ENCODE measurements around the gene F11R.

F11R gene

DNA sequence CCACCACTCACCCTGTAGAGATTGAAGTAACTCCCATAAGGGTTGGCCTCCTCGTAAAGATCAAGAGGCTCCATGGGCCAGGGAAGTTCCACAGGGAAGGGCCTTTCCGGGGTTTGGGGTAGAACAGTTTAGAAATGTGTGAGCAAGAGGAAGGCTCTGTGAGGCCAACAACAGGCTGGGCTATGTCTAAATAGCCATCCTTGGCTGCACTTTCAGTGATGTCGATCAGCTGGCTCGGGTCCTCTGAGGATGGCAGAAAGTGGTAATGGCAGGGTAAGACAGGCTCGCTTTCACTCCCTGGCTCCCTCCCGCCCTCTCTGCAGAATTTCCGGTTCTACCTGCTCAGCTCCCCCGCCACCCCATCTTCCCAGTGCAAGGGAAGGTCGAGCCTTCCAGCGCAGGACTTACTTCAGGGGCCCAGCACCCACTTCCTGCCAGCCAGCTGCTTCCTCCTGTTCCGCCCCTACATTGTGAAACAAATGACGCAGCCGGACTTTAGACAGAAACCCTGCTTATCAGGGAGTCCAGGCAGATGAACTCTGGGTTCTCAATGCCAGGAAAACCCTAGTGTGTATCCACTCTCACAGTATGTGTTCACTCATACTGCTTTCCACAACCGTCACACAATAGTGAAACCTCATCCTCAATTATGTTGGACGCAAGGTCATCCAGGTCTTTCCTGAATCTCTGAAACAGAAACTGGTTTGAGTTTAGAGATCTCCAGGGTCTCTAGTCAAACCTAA, 7.3 kb downstream of the F11R start:
- DNase-seq (ENCODE audit: low read depth, low spot score) = no peak
- peaks cover 18% of the 10 kb centered on the region for H3K4me1 ChIP-seq (ENCODE audit: insufficient read depth, insufficient read length)
- H3K36me3 ChIP-seq (ENCODE audit: insufficient read depth, insufficient read length, low read length) = peaks cover 12% of the 10 kb centered on the region
- H3K4me3 ChIP-seq (ENCODE audit: insufficient read length, low read depth) = no peak overlapping the region
- peak overlapping the region; percentile 13 for H3K9ac ChIP-seq (ENCODE audit: insufficient read length, low read depth)
- H3K27me3 ChIP-seq (ENCODE audit: insufficient read depth, insufficient read length) = no peaks in the 10 kb centered on the region
- H3K9me3 ChIP-seq (ENCODE audit: insufficient read depth, low read length) = no peaks in the 10 kb centered on the region
- TF ChIP-seq SUZ12 (IDR thresholded peaks at IDR 0.05; ENCODE audit: extremely low read depth, insufficient read depth, insufficient read length) = no peak

DNA sequence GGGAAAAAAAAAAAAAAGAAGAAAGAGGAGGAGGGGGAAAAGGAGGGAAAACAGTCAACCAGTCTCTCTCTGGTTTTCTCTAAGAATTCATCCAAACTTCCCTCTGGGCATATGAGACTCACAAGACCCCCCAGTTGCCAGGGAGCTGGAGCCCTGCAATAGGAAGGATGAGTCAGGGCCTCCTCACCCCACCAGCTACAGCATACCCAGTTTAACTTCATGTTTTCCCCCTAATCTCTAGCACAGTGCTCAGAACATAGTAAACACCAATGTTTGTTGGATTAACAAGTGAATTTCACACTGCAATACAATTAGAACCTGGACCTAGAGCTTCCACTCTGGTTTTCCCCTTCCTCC, 7.8 kb downstream of the F11R start:
- Histone ChIP-seq H3K27me3 (ENCODE audit: insufficient read depth, insufficient read length) (no peaks in the 10 kb centered on the region), H3K9ac (ENCODE audit: insufficient read length, low read depth) (peak overlapping the region; percentile 2), H3K36me3 (ENCODE audit: insufficient read depth, insufficient read length, low read length) (peaks cover 12% of the 10 kb centered on the region), H3K9me3 (ENCODE audit: insufficient read depth, low read length) (no peaks in the 10 kb centered on the region), H3K4me1 (ENCODE audit: insufficient read depth, insufficient read length) (peaks cover 12% of the 10 kb centered on the region), H3K4me3 (ENCODE audit: insufficient read length, low read depth) (no peak overlapping the region)
- no peak for TF ChIP-seq ZNF274 (IDR thresholded peaks at IDR 0.05; ENCODE audit: low read depth, low read length)
- TF ChIP-seq YY1 (IDR thresholded peaks at IDR 0.05; ENCODE audit: insufficient read depth, insufficient read length) = no peak
- TF ChIP-seq SUZ12 (IDR thresholded peaks at IDR 0.05; ENCODE audit: extremely low read depth, insufficient read depth, insufficient read length) = no peak
- no peak for DNase-seq (ENCODE audit: low read depth, low spot score)

DNA sequence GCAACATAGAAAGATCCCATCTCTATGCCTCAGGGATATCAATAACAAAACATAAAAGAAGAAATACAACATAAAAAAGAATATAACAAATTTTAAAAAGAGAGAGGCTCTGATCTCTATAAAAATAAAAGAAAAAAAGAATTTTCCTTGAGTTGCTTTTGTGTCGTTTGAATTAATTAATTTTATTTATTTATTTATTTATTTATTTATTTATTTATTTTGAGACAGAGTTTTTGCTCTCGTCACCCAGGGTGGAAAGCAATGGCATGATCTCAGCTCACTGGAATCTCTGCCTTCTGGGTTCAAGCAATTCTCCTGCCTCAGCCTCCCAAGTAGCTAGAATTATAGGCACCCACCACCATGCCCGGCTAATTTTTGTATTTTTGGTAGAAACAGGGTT, 8.5 kb downstream of the F11R start:
- H3K36me3 ChIP-seq (ENCODE audit: insufficient read depth, insufficient read length, low read length) = peaks cover 12% of the 10 kb centered on the region
- H3K4me1 ChIP-seq (ENCODE audit: insufficient read depth, insufficient read length) = peaks cover 7% of the 10 kb centered on the region
- no peaks in the 10 kb centered on the region for H3K27me3 ChIP-seq (ENCODE audit: insufficient read depth, insufficient read length)
- DNase-seq (ENCODE audit: low read depth, low spot score) = no peak
- no peak for TF ChIP-seq SUZ12 (IDR thresholded peaks at IDR 0.05; ENCODE audit: extremely low read depth, insufficient read depth, insufficient read length)
- TF ChIP-seq ZNF274 (IDR thresholded peaks at IDR 0.05; ENCODE audit: low read depth, low read length) = no peak
- TF ChIP-seq YY1 (IDR thresholded peaks at IDR 0.05; ENCODE audit: insufficient read depth, insufficient read length) = no peak
- no peak overlapping the region for H3K4me3 ChIP-seq (ENCODE audit: insufficient read length, low read depth)
- no peak overlapping the region for H3K9ac ChIP-seq (ENCODE audit: insufficient read length, low read depth)
- H3K9me3 ChIP-seq (ENCODE audit: insufficient read depth, low read length) = no peaks in the 10 kb centered on the region

DNA sequence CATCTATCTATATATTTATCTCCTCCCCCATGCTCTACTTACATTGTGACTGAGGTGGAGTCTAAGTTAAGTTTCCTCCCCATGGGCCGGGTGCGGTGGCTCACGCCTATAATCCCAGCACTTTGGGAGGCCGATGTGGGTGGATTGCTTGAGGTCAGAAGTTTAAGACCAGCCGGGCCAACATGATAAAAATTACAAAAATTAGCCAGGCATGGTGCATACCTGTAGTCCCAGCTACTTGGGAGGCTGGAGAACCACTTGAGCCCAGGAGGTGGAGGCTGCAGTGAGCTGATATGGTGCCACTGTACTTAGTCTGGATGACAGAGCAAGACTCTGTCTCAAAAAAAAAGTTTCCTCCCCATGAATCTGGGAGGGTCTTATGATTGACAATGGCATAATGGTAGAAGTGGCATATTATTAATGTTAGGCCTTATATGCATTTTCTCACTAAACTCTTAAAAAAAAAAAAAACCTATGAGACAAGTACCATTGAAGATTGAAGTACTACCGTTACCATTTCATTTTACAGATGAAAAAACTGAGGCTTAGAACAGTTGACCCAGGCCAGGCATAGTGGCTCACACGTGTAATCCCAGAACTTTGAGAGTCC, 11.2 kb downstream of the F11R start:
- Histone ChIP-seq H3K27me3 (ENCODE audit: insufficient read depth, insufficient read length) (no peaks in the 10 kb centered on the region), H3K4me1 (ENCODE audit: insufficient read depth, insufficient read length) (peaks cover 7% of the 10 kb centered on the region), H3K36me3 (ENCODE audit: insufficient read depth, insufficient read length, low read length) (peaks cover 15% of the 10 kb centered on the region), H3K4me3 (ENCODE audit: insufficient read length, low read depth) (no peak overlapping the region), H3K9ac (ENCODE audit: insufficient read length, low read depth) (no peak overlapping the region), H3K9me3 (ENCODE audit: insufficient read depth, low read length) (no peaks in the 10 kb centered on the region)
- no peak for DNase-seq (ENCODE audit: low read depth, low spot score)
- TF ChIP-seq SUZ12 (IDR thresholded peaks at IDR 0.05; ENCODE audit: extremely low read depth, insufficient read depth, insufficient read length) (no peak), ZNF274 (IDR thresholded peaks at IDR 0.05; ENCODE audit: low read depth, low read length) (no peak), YY1 (IDR thresholded peaks at IDR 0.05; ENCODE audit: insufficient read depth, insufficient read length) (no peak)

DNA sequence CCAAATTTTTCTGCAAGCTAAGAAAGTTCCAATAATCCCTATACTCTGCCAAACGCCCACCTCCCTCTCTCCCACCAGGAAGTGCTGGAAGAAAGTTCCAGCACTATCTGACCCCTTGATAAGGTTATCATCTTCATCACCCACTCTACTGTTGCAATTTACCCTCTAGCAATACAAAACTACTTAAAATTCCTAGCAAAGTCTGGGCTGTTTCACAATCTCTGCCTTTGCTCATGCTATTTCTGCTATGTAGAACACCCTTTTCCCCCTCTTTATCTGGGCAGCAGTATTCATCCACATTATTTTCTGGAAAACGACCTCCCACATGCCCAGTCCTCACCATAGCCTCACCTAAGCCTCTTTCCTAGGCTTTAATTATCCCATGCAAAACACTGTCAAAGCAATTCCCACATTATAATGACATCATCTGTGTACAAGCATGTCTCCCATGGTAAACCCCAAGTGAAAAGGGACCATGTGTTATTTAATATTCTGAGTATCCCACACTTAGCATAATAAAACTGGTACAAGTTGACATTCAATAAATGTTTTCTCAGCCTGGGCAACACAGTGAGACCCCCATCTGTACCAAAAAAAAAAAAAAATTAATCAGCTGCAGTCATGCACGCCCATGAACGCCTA, 12.0 kb downstream of the F11R start:
- H3K4me1 ChIP-seq (ENCODE audit: insufficient read depth, insufficient read length) = peaks cover 5% of the 10 kb centered on the region
- no peak for DNase-seq (ENCODE audit: low read depth, low spot score)
- no peaks in the 10 kb centered on the region for H3K27me3 ChIP-seq (ENCODE audit: insufficient read depth, insufficient read length)
- H3K9me3 ChIP-seq (ENCODE audit: insufficient read depth, low read length) = no peaks in the 10 kb centered on the region
- H3K4me3 ChIP-seq (ENCODE audit: insufficient read length, low read depth) = no peak overlapping the region
- no peak for TF ChIP-seq YY1 (IDR thresholded peaks at IDR 0.05; ENCODE audit: insufficient read depth, insufficient read length)
- TF ChIP-seq SUZ12 (IDR thresholded peaks at IDR 0.05; ENCODE audit: extremely low read depth, insufficient read depth, insufficient read length) = no peak
- TF ChIP-seq ZNF274 (IDR thresholded peaks at IDR 0.05; ENCODE audit: low read depth, low read length) = no peak
- H3K9ac ChIP-seq (ENCODE audit: insufficient read length, low read depth) = no peak overlapping the region
- peaks cover 9% of the 10 kb centered on the region for H3K36me3 ChIP-seq (ENCODE audit: insufficient read depth, insufficient read length, low read length)

DNA sequence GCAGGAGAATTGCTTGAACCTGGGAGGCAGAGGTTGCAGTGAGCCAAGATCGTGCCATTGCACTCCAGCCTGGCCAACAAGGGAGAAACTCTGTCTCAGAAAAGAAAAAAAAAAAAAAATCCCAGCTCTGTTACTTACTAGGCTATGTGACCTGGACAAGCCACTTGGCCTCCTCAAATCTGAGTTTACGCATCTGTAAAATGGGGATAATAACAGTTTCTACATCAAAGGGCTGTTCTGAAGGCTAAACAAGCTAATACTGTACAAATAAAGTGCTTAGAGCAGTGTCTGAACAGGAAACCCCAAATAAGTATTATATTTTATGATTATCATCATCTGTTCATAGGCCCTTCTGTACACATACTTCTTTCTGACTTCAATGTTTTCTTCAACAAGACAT, 13.6 kb downstream of the F11R start:
- Histone ChIP-seq H3K4me3 (ENCODE audit: insufficient read length, low read depth) (no peak overlapping the region), H3K36me3 (ENCODE audit: insufficient read depth, insufficient read length, low read length) (peaks cover 9% of the 10 kb centered on the region), H3K4me1 (ENCODE audit: insufficient read depth, insufficient read length) (no peaks in the 10 kb centered on the region), H3K9ac (ENCODE audit: insufficient read length, low read depth) (no peak overlapping the region), H3K9me3 (ENCODE audit: insufficient read depth, low read length) (no peaks in the 10 kb centered on the region), H3K27me3 (ENCODE audit: insufficient read depth, insufficient read length) (no peaks in the 10 kb centered on the region)
- no peak for DNase-seq (ENCODE audit: low read depth, low spot score)
- TF ChIP-seq YY1 (IDR thresholded peaks at IDR 0.05; ENCODE audit: insufficient read depth, insufficient read length) (no peak), ZNF274 (IDR thresholded peaks at IDR 0.05; ENCODE audit: low read depth, low read length) (no peak), SUZ12 (IDR thresholded peaks at IDR 0.05; ENCODE audit: extremely low read depth, insufficient read depth, insufficient read length) (no peak)

DNA sequence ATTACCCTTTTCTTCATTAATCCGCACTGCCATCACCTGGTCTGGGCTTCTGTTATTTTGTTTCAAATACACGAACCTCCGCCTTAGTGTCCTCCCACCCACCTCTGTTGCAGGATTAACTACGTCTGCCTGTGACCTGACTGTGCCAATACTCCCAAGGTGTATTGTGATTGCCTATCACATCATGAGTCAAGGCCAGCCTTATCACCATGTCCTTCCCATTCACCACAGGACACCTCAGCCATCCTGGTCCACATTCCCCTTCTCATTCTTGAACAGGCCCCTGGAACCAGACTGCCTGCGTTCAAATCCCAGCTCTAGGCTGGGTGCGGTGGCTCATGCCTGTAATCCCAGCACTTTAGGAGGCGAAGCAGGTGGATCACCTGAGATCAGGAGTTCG, 14.4 kb downstream of the F11R start:
- no peak for DNase-seq (ENCODE audit: low read depth, low spot score)
- Histone ChIP-seq H3K4me1 (ENCODE audit: insufficient read depth, insufficient read length) (no peaks in the 10 kb centered on the region), H3K27me3 (ENCODE audit: insufficient read depth, insufficient read length) (no peaks in the 10 kb centered on the region), H3K36me3 (ENCODE audit: insufficient read depth, insufficient read length, low read length) (peaks cover 14% of the 10 kb centered on the region), H3K9ac (ENCODE audit: insufficient read length, low read depth) (no peak overlapping the region), H3K4me3 (ENCODE audit: insufficient read length, low read depth) (no peak overlapping the region), H3K9me3 (ENCODE audit: insufficient read depth, low read length) (no peaks in the 10 kb centered on the region)
- TF ChIP-seq SUZ12 (IDR thresholded peaks at IDR 0.05; ENCODE audit: extremely low read depth, insufficient read depth, insufficient read length) = no peak
- TF ChIP-seq YY1 (IDR thresholded peaks at IDR 0.05; ENCODE audit: insufficient read depth, insufficient read length) = no peak
- TF ChIP-seq ZNF274 (IDR thresholded peaks at IDR 0.05; ENCODE audit: low read depth, low read length) = no peak

Data from NT2/D1 (cell line).